Kidney capillary endothelial cell (primary cell): ENCODE data around the gene MAIP1.
A peak's percentile ranks its signal among the peaks of the same experiment; 100 is the strongest.

Experiments used
- DNase-seq: peaks from one replicate; pipeline ENCODE4 v3.0.0-alpha.2; 2018; ENCODE audit warnings: low spot score

Gene MAIP1

GRCh38 chr2:199991691-199992090 is 36.3 kb downstream of the MAIP1 start:
- no peak for DNase-seq

GRCh38 chr2:199992296-199992695 is 36.9 kb downstream of the MAIP1 start:
- no peak for DNase-seq

GRCh38 chr2:199994371-199994770 is 39.0 kb downstream of the MAIP1 start:
- DNase-seq, result no peak

- DNase-seq, result no peak
Observed at GRCh38 chr2:199994896-199995295, 39.5 kb downstream of the MAIP1 start.

GRCh38 chr2:199997296-199997695 is 41.9 kb downstream of the MAIP1 start:
- DNase-seq, result no peak

GRCh38 chr2:199999166-199999565 is 43.8 kb downstream of the MAIP1 start:
- DNase-seq, result no peak

- DNase-seq, result no peak
Observed at GRCh38 chr2:200000444-200001163, 45.2 kb downstream of the MAIP1 start.

- DNase-seq, result peak; percentile 46
Observed at GRCh38 chr2:200003444-200003843, 48.1 kb downstream of the MAIP1 start.

- DNase-seq, result no peak
Observed at GRCh38 chr2:200005675-200006074, 50.3 kb downstream of the MAIP1 start.

- no peak for DNase-seq
Observed at GRCh38 chr2:200007306-200007705, 51.9 kb downstream of the MAIP1 start.

- DNase-seq, result no peak
Observed at GRCh38 chr2:200012401-200012800, 57.0 kb downstream of the MAIP1 start.
